Medulla oblongata (tissue), 1 donor: ENCODE measurements around the gene P2RX1.

Source experiments
- DNase-seq: peaks from one replicate; pipeline ENCODE4 v3.0.0-alpha.2; 2015; ENCODE audit errors: extremely low spot score

The P2RX1 gene

DNA sequence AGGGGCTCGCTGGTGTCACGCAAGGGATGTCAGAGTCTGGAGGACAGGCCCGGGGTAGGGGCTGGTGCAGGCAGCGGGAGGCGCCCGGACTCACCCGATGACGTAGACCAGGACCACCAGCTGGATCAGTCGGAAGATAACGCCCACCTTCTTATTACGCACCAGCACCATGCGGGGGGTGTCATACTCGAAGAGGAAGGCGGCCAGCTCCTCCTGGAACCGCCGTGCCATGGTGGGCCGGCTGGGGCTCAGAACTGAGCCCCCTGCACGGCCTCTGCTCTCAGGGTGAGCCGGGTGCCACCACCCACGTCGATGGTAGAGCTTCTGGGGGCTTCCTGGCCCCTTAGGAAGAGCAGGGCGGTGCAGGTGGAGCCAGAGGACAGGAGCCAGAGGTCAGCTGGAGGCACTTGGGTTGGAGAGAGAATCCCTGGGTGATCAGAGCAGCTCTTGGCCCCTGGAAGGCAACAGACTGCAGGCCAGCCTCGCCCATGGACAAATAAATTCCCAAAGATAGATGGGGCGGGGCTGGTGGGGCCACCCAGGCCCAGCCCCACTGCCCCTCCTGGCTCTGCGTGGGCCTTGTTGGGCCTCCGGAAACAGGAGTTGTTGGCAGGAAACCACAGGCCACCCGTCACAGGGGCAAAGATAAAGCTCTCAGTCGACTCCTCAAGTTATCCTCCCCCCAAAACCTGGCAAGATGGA lies at the start of gene P2RX1:
Gene P2RX1 (minus strand): TSS at position 471 of the 702 bp plus-strand sequence. CDS start 240 bp downstream, at position 231.
- peak; percentile 47 for DNase-seq

DNA sequence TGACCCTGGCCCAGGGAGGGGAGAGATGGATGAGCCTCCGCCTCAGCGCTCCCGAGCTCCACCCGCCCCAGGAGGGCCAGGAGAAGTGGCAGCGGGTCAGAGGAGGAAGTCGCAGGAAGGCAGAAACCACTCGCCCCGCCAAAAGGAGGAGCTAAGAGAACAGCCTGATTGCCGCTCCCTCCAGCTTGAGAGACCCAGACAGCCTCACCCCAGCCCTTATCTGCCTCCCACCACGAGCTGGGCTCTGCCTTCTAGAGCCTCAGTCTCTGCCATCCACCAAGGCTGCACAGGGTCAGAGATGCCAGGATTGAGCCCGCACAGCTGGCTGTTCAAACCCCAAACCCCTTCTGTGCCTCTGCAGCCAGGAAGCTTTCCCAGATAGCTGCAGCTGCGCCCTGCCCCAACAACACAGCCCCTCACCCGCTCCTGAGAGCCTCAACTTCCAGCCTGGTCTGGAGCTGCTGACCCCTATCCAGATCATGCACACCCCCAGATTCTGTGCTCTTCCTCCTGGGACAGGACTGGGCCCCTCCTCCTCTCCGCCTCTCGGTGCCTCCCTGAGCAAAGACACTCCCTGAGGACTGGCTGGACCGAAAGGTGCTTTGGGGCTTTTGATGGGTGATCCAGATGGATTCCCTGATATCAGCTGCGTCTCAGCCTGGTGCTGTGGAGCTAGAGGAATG lies 49.0 kb upstream of the P2RX1 start:
- peak; percentile 41 for DNase-seq

DNA sequence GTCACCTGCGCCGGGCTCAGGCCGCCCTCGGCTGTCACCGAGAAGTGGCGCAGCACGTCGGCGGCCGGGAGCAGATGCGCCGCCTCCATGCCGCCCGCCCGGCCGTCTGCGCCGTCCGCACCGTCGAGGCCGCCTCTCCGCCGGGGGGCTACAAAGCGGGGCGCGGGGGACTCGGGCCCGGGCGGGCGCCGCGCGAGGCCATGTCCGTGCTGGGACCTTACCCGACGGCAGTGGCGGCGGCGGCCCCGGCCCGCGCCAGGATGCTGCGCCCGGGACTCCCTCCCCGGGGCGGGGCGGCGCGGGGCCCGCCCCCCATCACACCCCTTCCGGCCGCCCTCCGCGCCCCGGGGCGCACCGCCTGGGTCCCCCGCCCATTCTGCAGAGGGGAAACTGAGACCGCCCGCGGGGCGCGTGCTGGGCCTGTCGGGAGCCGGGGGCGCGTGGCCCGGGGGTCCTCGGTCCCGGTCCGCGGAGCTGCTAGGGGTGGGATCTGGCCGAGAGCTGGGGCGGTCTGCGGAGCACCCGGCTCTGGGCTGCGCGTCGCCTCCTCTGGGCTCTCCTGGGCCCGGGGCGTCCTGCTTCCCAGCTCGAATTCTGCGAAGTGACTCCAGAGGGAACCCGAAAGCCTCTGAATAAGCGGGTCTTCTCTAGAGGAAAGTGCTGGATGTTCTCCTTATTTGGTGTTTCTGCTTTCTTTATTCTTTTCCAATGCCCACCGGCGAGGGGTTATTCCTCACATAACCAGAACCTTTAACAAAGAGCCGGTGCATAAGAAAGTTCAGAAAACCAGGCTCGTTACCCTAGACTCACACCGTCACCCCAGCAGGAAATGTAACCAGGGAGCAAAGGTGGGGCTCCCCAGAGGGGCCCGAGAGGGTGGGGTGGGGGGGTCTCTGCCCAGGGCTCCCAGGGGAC lies 48.2 kb upstream of the P2RX1 start, which contains the start of gene ATP2A3:
Gene ATP2A3 (minus strand): TSS at position 235 of the 915 bp plus-strand sequence. CDS start 146 bp downstream, at position 89.
- no peak for DNase-seq

DNA sequence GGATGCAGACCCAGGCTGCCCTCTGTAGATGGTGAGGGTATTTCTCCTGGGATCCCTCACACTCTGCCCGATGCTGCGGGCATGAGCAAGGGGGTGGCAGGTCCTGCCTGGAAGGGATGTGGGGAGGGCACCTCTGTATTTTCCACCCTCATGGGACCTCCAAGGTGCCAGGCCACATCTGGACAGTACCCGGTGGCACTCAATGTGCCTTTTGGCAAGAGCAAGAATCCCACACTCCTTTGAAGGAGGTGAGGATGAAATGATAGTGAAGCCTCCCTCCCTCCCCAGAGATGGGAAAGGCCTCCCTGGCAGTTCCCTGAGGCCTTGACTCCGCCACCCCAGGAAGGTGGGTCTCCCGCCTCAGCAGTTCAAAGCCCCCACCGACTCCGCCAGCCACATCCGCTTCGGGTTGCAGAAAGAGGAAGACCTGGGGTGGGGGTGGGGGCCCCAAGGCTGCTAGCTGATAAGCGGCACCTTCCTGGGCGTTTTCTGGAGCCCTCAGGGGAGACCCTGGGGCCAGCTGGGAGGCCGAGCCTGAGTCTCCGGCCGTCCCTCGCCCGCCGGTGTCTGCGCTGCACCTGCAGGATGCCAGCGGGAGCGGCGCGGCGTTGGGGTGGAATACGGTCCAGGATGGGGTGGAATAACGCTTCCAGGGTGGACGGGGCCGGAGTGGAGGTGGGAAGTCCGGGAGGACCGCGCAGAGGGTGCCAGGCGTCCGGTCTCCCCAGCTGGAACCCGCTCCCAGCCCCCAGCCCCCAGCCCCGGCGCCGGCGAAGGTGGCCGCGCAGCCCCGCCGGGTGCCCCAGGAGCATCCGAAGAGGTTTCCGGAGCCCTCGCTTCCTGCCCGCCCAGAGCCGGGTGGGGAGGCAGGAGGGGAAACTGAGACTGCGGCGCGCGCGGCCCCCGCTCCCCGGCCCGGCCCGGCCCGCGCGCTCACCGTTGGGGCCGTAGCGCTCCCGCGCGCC lies 47.3 kb upstream of the P2RX1 start:
- DNase-seq = peak; percentile 17

DNA sequence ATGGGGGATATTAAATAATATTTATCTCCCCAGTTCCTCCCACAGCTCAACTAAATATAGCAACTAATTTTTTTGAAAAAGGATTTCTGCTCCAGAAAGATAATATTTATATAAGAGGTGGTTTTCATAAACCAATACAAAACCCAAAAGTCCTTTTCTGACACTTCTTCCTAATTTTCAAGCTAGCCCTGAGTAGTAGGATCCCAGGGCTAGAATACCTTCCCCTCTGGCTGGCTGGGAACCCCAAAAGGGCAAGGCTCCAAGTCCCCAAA lies 46.6 kb upstream of the P2RX1 start:
- DNase-seq = no peak

DNA sequence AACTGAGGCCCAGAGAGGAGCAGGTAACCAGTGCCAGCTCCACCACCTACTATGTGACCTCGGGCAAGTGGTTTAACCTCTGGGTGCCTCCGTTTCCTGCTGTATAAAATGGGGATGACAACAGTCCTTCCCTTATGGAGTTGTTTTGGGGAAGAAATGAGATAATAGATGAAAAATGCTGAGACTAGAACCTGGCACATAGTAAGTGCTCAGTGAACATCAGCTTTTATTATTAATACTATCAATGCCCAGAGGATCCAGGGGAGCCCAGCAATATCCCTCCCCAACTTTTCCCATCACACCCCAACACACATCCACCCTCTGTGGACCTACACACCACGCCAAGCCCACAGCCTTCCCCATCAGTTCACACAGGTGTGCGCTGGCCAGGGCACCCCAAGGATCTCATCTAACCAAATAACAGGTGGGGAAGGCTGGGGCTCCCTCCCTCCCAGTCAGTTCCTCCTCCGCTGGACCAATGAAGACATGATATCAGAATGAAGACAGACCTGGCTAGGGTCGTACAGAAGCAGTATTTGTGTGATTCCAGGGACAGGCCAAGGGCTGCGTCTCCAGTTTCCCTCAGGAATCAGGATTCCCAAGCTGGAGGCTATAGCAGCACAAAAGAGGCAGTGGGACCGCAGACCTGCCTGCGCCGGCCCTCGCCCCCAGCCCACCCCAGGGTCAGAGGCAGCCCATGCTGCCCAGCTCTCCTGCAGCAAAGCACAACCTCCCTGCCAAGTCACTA lies 46.1 kb upstream of the P2RX1 start:
- DNase-seq = no peak

DNA sequence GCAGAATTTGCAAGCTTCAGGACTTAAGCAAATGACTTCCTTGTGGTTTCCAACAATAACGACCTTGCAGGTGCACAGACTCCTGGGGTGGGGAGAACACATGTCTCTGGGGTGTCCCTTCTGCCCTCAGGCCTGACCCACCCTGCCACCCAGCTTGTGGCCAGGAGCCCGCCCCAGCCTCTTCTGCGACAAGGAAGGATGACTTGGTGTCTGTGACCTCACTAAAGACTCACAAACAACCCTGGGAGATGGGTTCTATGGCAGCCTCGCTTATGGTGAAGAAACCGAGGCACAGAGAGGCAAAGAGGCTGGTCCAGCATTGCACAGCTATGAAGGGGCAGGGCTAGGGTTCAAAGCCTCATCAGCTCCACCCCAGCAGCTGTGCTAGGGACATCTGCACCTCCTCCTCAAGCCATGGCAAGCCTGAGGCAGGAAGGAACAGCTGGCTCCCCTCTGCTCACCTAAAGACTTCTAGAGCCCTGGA lies 45.3 kb upstream of the P2RX1 start:
- DNase-seq = no peak

DNA sequence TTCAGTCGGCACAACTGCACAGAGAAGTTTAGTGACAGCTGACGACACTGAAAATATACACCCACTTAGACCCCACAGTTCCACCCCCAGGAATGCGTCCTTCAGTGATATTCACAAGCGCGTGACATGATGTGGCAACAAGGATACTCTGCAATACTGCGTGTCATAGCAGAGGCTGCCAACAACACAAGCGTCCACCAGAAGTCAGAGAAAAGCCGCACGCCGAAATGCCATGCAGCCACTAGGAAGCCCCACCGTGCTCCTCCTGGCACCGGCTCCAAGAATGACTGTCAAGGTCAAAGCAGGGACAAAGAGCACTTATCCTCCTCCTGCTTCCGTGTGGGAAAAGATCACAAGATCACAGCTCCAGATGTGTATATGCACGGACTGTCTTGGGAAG lies 44.5 kb upstream of the P2RX1 start:
- DNase-seq = no peak

DNA sequence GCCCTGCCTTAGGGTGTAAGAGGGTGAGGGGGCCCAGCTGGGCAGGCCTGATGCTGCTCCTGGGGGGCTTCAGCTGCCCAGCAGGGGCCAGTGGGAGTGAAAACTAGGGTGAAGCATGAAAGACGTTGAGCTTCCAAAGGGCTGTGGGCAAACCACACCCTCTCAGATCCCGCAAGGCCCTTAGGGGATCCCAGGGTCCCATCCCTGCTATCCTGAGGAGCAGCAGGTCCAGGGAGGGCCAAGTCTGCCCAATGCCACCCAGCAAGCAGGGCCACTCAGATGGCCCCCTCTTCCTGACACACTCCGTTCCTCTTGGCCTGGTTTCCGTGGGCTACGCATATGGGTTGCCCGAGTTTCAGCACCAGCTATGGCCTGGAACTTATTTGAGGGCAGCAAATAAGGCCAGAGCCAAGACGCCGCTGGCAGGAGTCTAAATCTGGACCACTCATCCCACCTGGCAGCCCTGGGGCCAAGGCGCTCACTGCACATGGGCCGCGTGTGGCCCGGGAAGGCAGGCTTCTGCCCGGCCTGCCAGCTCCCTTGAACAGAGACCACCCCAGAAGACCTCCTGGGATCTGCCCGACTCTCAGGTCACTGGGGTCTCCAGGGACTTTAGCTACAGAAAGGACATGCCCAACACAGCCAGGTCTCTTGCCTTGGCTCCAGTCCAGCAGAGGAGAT lies 43.8 kb upstream of the P2RX1 start:
- DNase-seq = no peak

DNA sequence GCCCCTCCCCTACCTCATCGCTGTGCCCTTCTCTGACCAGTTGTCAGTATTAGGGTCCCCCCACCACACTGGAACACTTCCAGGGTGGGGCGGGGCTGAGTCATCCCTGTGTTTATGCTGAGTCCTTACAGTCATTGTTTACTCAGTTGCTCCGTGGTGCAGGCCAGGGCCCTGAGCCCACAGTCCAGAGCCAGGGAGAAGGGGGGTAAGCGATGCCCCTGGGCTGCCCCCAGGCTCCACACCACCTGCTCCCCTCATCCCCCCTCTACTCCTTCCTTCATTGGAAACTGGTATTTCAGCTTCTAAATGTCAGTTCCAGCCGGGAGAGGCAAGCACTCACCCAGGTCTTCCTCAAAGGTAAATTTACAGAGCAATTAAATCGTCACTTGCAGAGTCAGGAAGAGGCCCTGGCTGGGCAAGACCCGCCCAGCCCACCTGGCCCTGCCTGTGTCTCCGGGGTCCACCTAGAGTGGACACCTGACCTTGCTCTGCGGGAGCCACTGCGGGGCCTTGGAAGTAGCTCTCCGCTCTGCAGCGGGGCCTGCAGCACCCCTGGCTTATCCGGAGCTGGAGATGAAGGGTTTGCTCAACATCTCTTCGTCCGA lies 43.1 kb upstream of the P2RX1 start:
- DNase-seq = no peak

DNA sequence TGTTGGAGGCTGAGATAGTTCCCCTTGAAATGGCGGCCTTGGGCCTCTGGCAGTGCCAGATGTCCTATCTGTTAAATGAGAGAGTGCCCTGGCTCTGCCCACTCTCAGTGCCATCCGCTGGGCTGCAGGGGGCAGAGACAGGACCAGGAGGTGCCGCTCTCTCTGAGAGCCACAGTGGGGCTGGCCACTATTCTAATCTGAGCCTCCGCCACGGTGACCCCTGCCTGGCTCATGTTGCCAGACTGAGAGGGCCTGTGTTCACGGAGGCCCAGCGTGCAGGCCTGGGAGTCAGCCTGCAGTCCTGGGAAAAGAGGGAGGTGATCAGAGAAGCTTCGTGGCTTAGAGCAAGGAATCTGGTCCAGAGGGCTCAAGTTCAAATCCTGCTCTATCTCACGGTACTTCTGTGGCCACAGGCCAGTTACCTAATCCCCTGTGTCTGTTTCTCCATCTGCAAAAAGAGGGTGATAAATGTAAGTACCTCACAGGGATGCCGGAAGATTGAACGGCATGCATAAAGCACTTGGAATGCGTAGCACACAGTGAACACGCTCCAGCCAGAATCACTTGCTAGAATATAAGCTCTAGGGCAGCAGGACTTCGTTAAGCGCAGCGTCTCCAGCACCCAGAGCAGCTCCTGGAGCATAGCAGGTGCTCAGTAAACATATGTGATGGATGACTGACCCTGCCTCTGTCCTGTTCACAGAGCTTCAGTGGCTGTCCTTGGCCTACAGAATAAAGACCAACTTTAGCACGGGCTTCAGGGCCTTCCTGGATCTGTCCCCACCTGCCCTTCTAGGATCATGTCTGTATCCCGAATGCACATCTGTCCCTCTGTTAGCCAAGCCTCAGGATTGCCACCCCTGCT lies 41.7 kb upstream of the P2RX1 start:
- DNase-seq = no peak

DNA sequence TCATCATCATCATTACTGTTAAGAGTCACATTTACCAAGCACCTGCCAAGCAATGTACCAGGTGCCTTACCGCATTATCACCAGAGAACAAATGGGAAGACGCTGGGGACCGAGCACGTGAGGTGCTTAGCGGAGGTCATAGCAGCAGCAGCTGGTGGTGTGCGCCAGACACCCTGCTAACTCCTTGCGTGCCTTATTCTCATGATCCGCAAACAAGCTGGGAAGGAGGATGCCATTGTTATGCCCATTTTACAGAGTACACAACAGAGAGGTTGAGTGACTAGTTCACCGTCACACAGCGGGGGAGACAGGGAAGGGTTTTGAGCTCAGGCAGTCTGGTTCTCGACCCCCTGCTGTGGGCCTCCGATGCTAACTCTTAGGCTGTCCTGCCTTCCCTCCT lies 40.7 kb upstream of the P2RX1 start:
- no peak for DNase-seq

DNA sequence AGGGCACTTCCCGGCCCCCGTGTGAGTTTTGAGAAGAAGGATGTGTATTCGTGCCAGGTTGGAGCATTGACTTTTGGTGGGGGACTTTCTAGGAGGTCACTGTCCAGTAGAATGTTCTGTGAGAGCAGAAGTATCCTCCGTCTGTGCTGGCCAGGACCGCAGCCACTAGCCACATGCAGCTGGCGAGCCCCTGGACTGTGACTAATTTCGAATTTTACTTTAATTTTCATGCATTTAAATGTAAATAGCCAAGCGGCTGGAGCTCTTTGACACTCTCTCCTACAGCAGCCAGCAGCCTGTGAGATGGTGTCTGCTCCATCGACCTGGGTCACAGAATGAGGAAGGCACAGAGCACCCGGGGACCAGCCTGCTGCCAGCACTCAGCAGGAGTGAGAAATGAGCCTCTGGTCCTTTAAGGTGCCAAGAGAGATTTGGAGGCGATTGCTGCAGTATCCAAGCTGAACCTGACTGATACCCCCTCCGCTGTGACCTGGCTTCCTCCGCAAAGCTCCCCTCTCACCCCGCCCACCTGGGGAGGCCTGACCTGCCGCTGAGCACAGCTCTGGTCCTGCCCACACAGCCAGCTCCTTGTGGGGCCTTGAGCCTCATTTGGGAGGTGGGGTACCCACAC lies 40.2 kb upstream of the P2RX1 start:
- DNase-seq = no peak

DNA sequence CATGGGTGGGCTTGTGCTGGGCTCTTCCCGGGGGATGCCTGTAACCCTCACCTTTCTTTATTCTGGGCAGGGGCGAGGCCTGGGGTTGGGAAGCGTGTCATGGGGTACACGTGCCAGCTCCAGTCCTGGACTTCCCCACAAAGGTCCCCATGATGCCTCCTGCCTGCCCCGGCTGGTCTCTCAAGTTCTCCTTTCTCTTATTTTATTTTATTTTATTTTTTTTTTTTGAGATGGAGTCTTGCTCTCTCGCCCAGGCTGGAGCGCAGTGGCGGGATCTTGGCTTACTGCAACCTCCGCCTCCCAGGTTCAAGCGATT lies 39.4 kb upstream of the P2RX1 start:
- no peak for DNase-seq

DNA sequence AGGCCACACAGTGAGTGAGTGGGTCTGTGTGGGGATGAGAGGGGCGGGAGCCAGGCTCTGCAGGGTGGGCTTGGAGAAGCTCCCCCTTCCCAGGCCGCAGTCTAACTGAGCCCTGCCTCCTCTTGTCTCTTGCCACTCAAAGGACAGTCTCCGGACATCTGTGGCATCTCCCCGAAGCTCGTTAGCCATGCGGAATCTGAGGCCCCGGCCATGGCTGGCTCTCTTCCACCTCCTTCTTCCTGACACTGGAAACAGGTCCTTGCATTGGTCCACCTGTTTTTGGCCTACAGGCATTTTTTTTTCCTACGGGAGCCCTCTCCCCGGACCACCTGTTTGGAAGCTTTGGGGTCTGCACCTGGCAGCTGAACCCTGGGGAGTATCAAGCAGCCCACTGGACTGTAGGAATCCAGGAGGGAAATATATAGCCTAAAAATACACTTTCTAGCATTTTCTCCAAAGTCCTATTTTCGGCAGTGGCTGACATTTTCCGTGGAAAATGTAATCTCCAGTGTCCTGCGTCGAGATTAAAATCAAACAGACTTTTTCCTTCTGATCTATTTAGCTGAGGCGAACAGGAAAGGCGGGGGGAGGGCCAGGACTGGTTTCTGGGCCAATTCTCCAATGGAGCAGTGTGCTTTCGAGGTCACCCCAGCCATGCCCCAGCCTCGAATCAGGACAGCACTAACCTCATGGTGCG lies 38.9 kb upstream of the P2RX1 start:
- DNase-seq = no peak

DNA sequence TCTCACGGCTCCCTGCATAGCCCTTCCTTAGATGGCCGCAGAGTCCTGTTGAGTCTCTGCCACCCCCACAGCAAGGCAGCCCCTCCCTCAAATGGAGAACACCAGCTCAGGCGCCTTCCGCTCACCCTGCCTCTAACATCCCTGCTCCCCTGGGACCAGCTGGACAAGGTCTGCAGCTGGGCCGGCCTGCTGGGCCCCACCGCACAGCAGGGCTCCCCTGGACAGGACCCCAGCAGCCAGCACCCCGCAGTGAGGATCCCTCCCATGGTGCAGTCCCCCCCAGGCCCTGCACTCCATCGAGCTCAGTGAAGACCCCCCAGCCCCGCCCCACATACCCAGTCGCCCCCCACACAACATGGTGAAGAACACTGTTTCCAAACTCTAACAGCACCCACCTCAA lies 37.8 kb upstream of the P2RX1 start:
- DNase-seq = no peak

DNA sequence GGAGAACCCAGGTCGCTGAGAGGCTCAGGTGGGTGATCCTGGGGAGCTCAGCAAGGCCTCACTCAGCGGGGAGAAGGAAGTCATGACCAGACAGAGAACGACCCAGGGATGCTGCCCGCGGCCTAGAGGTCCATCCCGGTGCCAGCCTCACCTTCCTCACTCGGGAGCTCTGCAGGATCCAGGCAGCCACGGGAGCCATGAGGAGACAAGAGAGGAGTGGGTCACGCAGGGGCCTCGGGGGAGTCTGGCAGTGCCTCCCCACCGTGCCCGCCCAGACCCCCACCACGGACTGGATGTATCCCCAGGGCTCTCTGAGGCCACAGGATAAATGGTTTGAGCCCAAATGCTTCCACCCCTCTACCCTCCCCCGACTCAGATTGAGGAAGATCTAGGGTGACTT lies 37.3 kb upstream of the P2RX1 start:
- DNase-seq = no peak

DNA sequence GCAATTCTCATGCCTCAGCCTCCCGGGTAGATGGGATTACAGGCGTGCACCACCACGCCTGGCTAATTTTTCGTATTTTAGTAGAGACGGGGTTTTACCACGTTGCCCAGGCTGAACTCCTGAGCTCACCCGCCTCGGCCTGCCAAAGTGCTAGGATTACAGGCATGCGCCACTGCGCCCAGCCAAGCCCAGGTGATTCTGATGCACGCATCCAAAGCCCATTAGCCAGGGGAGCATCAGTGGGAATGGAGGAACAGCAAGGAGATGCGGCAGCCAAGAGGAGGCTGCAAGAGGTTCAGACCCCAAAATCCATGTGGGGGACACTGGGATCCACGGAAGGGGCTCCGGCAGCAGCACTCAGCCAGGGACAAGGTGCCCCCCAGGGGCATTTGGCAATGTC lies 35.9 kb upstream of the P2RX1 start:
- no peak for DNase-seq
